Stimulated activated CD4-positive, alpha-beta T cell treated with anti-CD3 and anti-CD28 coated beads, Interleukin-15, amount 100 ng/mL, for 24 hours (primary cell): ENCODE data around the gene ORM2.

ENCODE experiments used
- DNase-seq: peaks from one replicate; pipeline ENCODE4 v3.0.0-alpha.2; 2020

Gene ORM2

GRCh38 chr9:114296338-114296737, 33.3 kb upstream of the ORM2 start:
- no peak for DNase-seq

- DNase-seq = no peak
Observed at GRCh38 chr9:114299286-114300152, 30.1 kb upstream of the ORM2 start.

GRCh38 chr9:114300153-114300845, 29.4 kb upstream of the ORM2 start:
- DNase-seq = no peak

- no peak for DNase-seq
Observed at GRCh38 chr9:114300846-114301797, 28.5 kb upstream of the ORM2 start.

- DNase-seq = no peak
Observed at GRCh38 chr9:114301798-114302565, 27.7 kb upstream of the ORM2 start.

GRCh38 chr9:114302727-114303126, 26.9 kb upstream of the ORM2 start:
- no peak for DNase-seq

- DNase-seq = no peak
Observed at GRCh38 chr9:114303571-114303970, 26.1 kb upstream of the ORM2 start.

GRCh38 chr9:114303977-114304376, 25.7 kb upstream of the ORM2 start:
- no peak for DNase-seq

GRCh38 chr9:114304416-114305188, 25.1 kb upstream of the ORM2 start:
- no peak for DNase-seq

- no peak for DNase-seq
Observed at GRCh38 chr9:114307899-114308267, 21.8 kb upstream of the ORM2 start.

- DNase-seq = no peak
Observed at GRCh38 chr9:114308361-114308950, 21.2 kb upstream of the ORM2 start.

GRCh38 chr9:114309096-114309495, 20.6 kb upstream of the ORM2 start:
- DNase-seq = no peak

GRCh38 chr9:114310471-114311450, 18.9 kb upstream of the ORM2 start:
- no peak for DNase-seq

- DNase-seq = no peak
Observed at GRCh38 chr9:114311571-114312512, 17.8 kb upstream of the ORM2 start.

GRCh38 chr9:114312513-114312875, 17.2 kb upstream of the ORM2 start:
- DNase-seq = no peak

GRCh38 chr9:114313186-114313585, 16.5 kb upstream of the ORM2 start:
- no peak for DNase-seq

GRCh38 chr9:114314256-114314867, 15.3 kb upstream of the ORM2 start:
- no peak for DNase-seq
